Esophagus squamous epithelium (tissue), 4 donors: ENCODE data around the gene SLC15A5.

ENCODE experiments used
- CTCF ChIP-seq, 6 experiments: fragments of 450-650 bp in 4 of 6; fragments of 200-600 bp in 2 of 6; sonication (generic) in 2 of 6; IDR thresholded peaks; one replicate each; pipeline ENCODE4 v1.5.1; 2016 to 2019; ENCODE audit warnings: antibody characterized with exemption in 6 of 6, mild to moderate bottlenecking in 4 of 6, moderate library complexity in 4 of 6
- POLR2A ChIP-seq, 4 donors: fragments of 450-650 bp; IDR thresholded peaks; one replicate each; pipeline ENCODE4 v1.6.1; 2017; ENCODE audit warnings: antibody characterized with exemption in 4 of 4, mild to moderate bottlenecking in 4 of 4, moderate library complexity in 3 of 4

GRCh38 chr12:16281157-16281556 lies 3.7 kb upstream of the SLC15A5 start:
- TF ChIP-seq CTCF (IDR thresholded peaks at IDR 0.05) (no peak), POLR2A (IDR thresholded peaks at IDR 0.05) (no peak)
